Stimulated activated CD4-positive, alpha-beta T cell treated with anti-CD3 and anti-CD28 coated beads, Interleukin-1b, Interleukin-23, amount 100 ng/mL, for 24 hours (primary cell): ENCODE measurements around the gene SGSM1.
A peak's percentile ranks its signal among the peaks of the same experiment; 100 is the strongest.

Experiments
- DNase-seq, 4 experiments: peaks; one replicate each; pipeline ENCODE4 v3.0.0-alpha.2; 2020; ENCODE audit warnings: low read depth in 4 of 4, low spot score in 1 of 4

SGSM1 gene

GRCh38 chr22:24803064-24803542 lies 2.9 kb upstream of the SGSM1 start:
- DNase-seq, result peak; percentile 30 to 54 (median 34)

- DNase-seq, result no peak
Observed at GRCh38 chr22:24806663-24807001, 621 bp downstream of the SGSM1 start.

GRCh38 chr22:24807284-24807950 lies 1.4 kb downstream of the SGSM1 start:
- DNase-seq, result no peak

- DNase-seq, result no peak
Observed at GRCh38 chr22:24809331-24809730, 3.3 kb downstream of the SGSM1 start.

- no peak for DNase-seq
Observed at GRCh38 chr22:24810043-24810749, 4.2 kb downstream of the SGSM1 start.

GRCh38 chr22:24812950-24813775 lies 7.2 kb downstream of the SGSM1 start:
- DNase-seq, result no peak

- no peak for DNase-seq
Observed at GRCh38 chr22:24813861-24814770, 8.1 kb downstream of the SGSM1 start.

- DNase-seq, result no peak
Observed at GRCh38 chr22:24816806-24817205, 10.8 kb downstream of the SGSM1 start.

- DNase-seq, result no peak
Observed at GRCh38 chr22:24819487-24819886, 13.5 kb downstream of the SGSM1 start.

- DNase-seq, result no peak
Observed at GRCh38 chr22:24819911-24820461, 14.0 kb downstream of the SGSM1 start.

GRCh38 chr22:24822471-24822870 lies 16.5 kb downstream of the SGSM1 start:
- DNase-seq, result no peak

GRCh38 chr22:24823787-24824186 lies 17.8 kb downstream of the SGSM1 start:
- no peak for DNase-seq

GRCh38 chr22:24824250-24824649 lies 18.2 kb downstream of the SGSM1 start:
- no peak for DNase-seq

- no peak for DNase-seq
Observed at GRCh38 chr22:24824915-24825314, 18.9 kb downstream of the SGSM1 start.

- no peak for DNase-seq
Observed at GRCh38 chr22:24826710-24827285, 20.8 kb downstream of the SGSM1 start.

GRCh38 chr22:24827296-24827695 lies 21.3 kb downstream of the SGSM1 start:
- DNase-seq, result no peak

GRCh38 chr22:24830205-24830979 lies 24.4 kb downstream of the SGSM1 start:
- no peak for DNase-seq

- no peak for DNase-seq
Observed at GRCh38 chr22:24831687-24832086, 25.7 kb downstream of the SGSM1 start.

GRCh38 chr22:24833881-24834495 lies 28.0 kb downstream of the SGSM1 start:
- no peak for DNase-seq
